ENCODE results near the gene DIPK1C. TPM values are rescaled to one million over a fixed set of nuclear protein-coding genes. Genes with fewer than 3 reads are reported as not detected.

The DIPK1C gene
- total and polyA plus RNA-seq, 9 of the 15 experiments (the other 6 are each of a cell fraction or from before 2014, with no cell fraction given), result 0.04 to 0.32 (median 0.15) TPM; not detected in 2

GRCh38 chr18:74495581-74496507 is 38.7 kb upstream of the DIPK1C start, which contains the start of gene CNDP2 (continued):
- TF ChIP-seq MCM3 (IDR thresholded peaks at IDR 0.05) (no peak), MTF1 (CRISPR knock-in tag; IDR thresholded peaks at IDR 0.05; ENCODE audit: borderline replicate concordance) (no peak), RAD21 (CRISPR knock-in tag; conservative IDR thresholded peaks at IDR 0.05 in 1 of 2, IDR thresholded peaks at IDR 0.05 in 1 of 2) (no peak), ZEB2 (IDR thresholded peaks at IDR 0.05) (no peak), RNF2 (IDR thresholded peaks at IDR 0.05) (0 out of 2 replicates have a peak, but pooled peaks have one; percentile 8), ZNF217 (CRISPR knock-in tag; IDR thresholded peaks at IDR 0.05) (no peak), MAX (CRISPR knock-in tag; IDR thresholded peaks at IDR 0.05) (peak; percentile 93), USF2 (CRISPR knock-in tag; IDR thresholded peaks at IDR 0.05) (peak; percentile 88), NR2F6 (CRISPR knock-in tag; IDR thresholded peaks at IDR 0.05) (no peak), ZNF224 (CRISPR knock-in tag; IDR thresholded peaks at IDR 0.05) (no peak), ZNF263 (CRISPR knock-in tag; IDR thresholded peaks at IDR 0.05; ENCODE audit: borderline replicate concordance) (no peak), MCM2 (IDR thresholded peaks at IDR 0.05; ENCODE audit: low read depth) (no peak), CBFA2T3 (IDR thresholded peaks at IDR 0.05) (no peak), ZNF584 (CRISPR knock-in tag; IDR thresholded peaks at IDR 0.05; ENCODE audit: low read depth) (peak; percentile 72; the same call in 1 of the 2 replicates), NCOA4 (IDR thresholded peaks at IDR 0.05; ENCODE audit: partially characterized antibody) (no peak), CHD4 (IDR thresholded peaks at IDR 0.05; ENCODE audit: insufficient read depth, insufficient replicate concordance, low read depth, low read length, poor library complexity, severe bottlenecking) (no peak), EP300 (IDR thresholded peaks at IDR 0.05; ENCODE audit: low read length) (no peak), ELF1 (tag; IDR thresholded peaks at IDR 0.05) (peak; percentile 91), MAFF (IDR thresholded peaks at IDR 0.05; ENCODE audit: low read length) (no peak), MED1 (CRISPR knock-in tag; IDR thresholded peaks at IDR 0.05; ENCODE audit: borderline replicate concordance) (no peak), POU5F1 (IDR thresholded peaks at IDR 0.05; ENCODE audit: borderline replicate concordance, low read depth, low read length, partially characterized antibody) (no peak), TEAD4 (IDR thresholded peaks at IDR 0.05; ENCODE audit: low read length) (no peak), TEAD4 (CRISPR knock-in tag; IDR thresholded peaks at IDR 0.05; ENCODE audit: borderline replicate concordance) (no peak), SIN3B (IDR thresholded peaks at IDR 0.05; ENCODE audit: low read depth) (no peak), ZNF212 (CRISPR knock-in tag; IDR thresholded peaks at IDR 0.05) (no peak), SNIP1 (IDR thresholded peaks at IDR 0.05; ENCODE audit: low read depth) (no peak), ILF3 (IDR thresholded peaks at IDR 0.05; ENCODE audit: borderline replicate concordance) (no peak), PTRF (tag; IDR thresholded peaks at IDR 0.05) (no peak), FOXA1 (IDR thresholded peaks at IDR 0.05; ENCODE audit: borderline replicate concordance) (no peak), ETV5 (CRISPR knock-in tag; IDR thresholded peaks at IDR 0.05; ENCODE audit: low read depth) (no peak), PRMT5 (CRISPR knock-in tag; IDR thresholded peaks at IDR 0.05) (no peak)
